ENCODE data around the gene SLITRK2. TPM values are rescaled to one million over a fixed set of nuclear protein-coding genes. Genes with fewer than 3 reads are reported as not detected.

The SLITRK2 gene
- total and polyA plus RNA-seq, 4 experiments from 2014 or later: not detected

DNA sequence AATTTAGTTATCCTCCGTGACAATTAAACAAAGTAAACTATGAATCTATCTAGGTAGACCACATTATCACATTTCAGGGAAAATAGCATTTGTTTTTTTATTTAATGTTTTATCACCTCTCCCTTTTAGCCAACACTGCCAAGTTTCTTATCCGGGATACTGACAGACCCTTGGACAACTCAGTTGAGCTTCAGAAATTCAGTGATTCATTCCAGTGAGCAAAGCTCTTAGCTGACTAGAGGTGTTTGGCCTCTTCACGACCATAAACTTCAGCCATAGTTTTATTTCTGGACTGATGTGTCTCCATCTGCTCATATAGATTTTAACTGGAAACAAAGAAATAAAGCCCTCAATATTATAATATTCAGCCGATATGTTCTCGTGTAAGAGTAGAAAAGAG, 15.2 kb downstream of the SLITRK2 start:
- Histone ChIP-seq H3K27ac (ENCODE audit: low read depth, low read length) (no peak overlapping the region), H3K9me3 (ENCODE audit: control insufficient read depth in 1 of 2, low read length in 2 of 2) (no peaks in the 10 kb centered on the region), H3K36me3 (ENCODE audit: insufficient read depth, low read length) (no peaks in the 10 kb centered on the region), H3K4me3 (ENCODE audit: low read length in 2 of 2) (no peak overlapping the region), H3K27me3 (ENCODE audit: insufficient read depth, low read length) (no peaks in the 10 kb centered on the region), H3K4me1 (ENCODE audit: insufficient read depth, low read length) (no peaks in the 10 kb centered on the region)
- DNase-seq: no peak
- peaks cover 0 to 1% of the 10 kb centered on the region in 2 donors for H3K27me3 Mint-ChIP-seq
- ChIA-PET POLR2A (ENCODE audit: partially characterized antibody) (no interaction called here), CTCF (ENCODE audit: partially characterized antibody) (no interaction called here)
- H3K4me3 Mint-ChIP-seq: no peak overlapping the region
- no peak overlapping the region for H3K27ac Mint-ChIP-seq
- H3K9me3 Mint-ChIP-seq: peaks cover 0 to 2% (median 0%) of the 10 kb centered on the region in 8 donors
- no peaks in the 10 kb centered on the region for H3K4me1 Mint-ChIP-seq
- intact Hi-C loops (cut with micrococcal nuclease): no loop called here
- H3K36me3 Mint-ChIP-seq: no peaks in the 10 kb centered on the region

DNA sequence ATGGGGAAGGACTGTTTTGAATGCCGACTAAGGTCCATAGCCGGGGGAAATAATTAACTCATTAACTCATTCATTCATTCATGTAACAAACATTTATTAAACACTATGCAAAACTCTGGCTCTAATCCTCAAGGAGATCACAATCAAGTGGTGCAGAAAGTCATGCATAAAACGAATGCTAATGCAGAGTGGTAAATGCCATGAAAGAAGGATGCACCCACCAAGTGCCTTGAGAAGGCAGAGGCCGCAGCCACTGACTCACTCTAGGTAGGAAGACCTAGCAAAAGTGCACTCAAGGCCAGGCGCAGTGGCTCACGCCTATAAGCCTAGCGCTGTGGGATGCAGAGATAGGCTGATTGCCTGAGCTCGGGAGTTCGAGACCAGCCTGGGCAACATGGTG, 22.9 kb downstream of the SLITRK2 start:
- CTCF ChIA-PET (ENCODE audit: partially characterized antibody): interaction anchor here (0.7 kb wide), 1 partner anchor 9 kb away, joined by 3 read pairs; no protein-coding TSS in a partner anchor
- no peak overlapping the region for H3K27ac ChIP-seq (ENCODE audit: low read depth, low read length)
- Mint-ChIP-seq H3K4me3 (no peak overlapping the region), H3K27me3 (no peaks in the 10 kb centered on the region), H3K9me3 (peaks cover 0 to 8% (median 0%) of the 10 kb centered on the region in 8 donors), H3K4me1 (no peaks in the 10 kb centered on the region), H3K27ac (no peak overlapping the region), H3K36me3 (no peaks in the 10 kb centered on the region)
- H3K36me3 ChIP-seq (ENCODE audit: insufficient read depth, low read length): no peaks in the 10 kb centered on the region
- H3K4me1 ChIP-seq (ENCODE audit: insufficient read depth, low read length): no peaks in the 10 kb centered on the region
- DNase-seq: no peak
- H3K4me3 ChIP-seq (ENCODE audit: low read length in 2 of 2): no peak overlapping the region
- POLR2A ChIA-PET (ENCODE audit: partially characterized antibody): no interaction called here
- H3K9me3 ChIP-seq (ENCODE audit: control insufficient read depth in 1 of 2, low read length in 2 of 2): no peaks in the 10 kb centered on the region
- H3K27me3 ChIP-seq (ENCODE audit: insufficient read depth, low read length): no peaks in the 10 kb centered on the region
- intact Hi-C loops (cut with micrococcal nuclease): no loop called here

DNA sequence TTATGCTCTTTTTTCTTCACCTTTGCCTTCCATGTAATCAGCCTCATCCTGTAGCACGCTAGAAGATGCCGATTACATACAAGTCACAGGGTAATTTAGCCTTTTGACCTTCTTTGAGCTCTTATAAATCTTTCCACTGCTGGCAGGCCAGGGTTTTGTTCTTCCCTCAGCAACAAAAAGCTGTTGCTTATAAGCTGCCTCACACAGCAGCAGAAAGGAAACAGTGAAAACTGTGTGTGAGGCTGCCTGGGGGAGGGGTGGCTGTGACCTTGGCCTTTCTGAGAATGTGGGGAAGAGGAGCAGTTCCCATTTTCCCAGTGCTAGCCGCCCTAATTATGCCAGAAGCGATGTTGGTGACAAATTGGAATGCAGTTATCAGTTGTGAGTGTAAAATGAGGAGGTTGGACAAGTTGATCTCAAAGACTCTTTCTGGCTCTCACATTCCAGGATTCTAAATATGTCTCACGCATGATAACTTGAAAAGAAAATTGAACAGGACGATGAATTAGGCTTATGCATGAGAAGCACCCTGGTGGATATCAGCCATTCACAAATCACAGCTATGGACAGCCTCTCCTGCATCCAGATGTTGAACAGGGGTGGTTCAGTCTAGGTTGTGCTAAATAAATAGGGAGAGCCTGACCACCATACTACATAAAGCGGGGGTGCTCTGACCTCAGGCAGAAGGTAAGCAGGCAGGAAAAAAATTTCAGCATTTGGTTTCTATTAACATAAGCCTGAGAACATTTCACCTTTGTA, 25.7 kb downstream of the SLITRK2 start:
- POLR2A ChIA-PET (ENCODE audit: partially characterized antibody): no interaction called here
- Histone ChIP-seq H3K36me3 (ENCODE audit: insufficient read depth, low read length) (no peaks in the 10 kb centered on the region), H3K4me1 (ENCODE audit: insufficient read depth, low read length) (no peaks in the 10 kb centered on the region), H3K9me3 (ENCODE audit: control insufficient read depth in 1 of 2, low read length in 2 of 2) (no peaks in the 10 kb centered on the region), H3K27ac (ENCODE audit: low read depth, low read length) (no peak overlapping the region), H3K4me3 (ENCODE audit: low read length in 2 of 2) (no peak overlapping the region), H3K27me3 (ENCODE audit: insufficient read depth, low read length) (no peaks in the 10 kb centered on the region)
- no peak overlapping the region for H3K4me3 Mint-ChIP-seq
- H3K9me3 Mint-ChIP-seq: peaks cover 0 to 4% (median 0%) of the 10 kb centered on the region in 8 donors
- H3K4me1 Mint-ChIP-seq: no peaks in the 10 kb centered on the region
- CTCF ChIA-PET (ENCODE audit: partially characterized antibody): no interaction called here
- no peaks in the 10 kb centered on the region for H3K36me3 Mint-ChIP-seq
- no peak for DNase-seq
- no peaks in the 10 kb centered on the region for H3K27me3 Mint-ChIP-seq
- intact Hi-C loops (cut with micrococcal nuclease): no loop called here
- no peak overlapping the region for H3K27ac Mint-ChIP-seq

DNA sequence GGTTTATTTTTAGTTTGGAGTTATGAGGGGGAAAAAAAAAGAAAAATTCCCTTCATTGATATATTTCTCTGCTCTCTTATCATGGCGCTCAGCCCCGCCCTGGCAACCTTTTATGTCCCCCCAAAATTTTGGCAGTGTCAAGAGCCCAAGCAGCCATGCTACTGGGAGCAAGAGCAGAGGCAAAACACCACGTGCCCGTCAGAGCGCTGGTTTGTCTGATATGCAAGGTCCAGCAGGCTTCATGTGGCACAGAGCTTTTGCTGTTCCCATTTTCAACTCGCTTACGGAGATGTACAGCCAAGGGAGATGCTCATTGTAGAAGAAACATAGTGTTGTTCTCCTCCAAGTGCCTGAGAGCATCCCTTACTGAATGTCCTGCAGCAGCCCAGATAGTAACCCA, 27.3 kb downstream of the SLITRK2 start:
- Mint-ChIP-seq H3K36me3 (no peaks in the 10 kb centered on the region), H3K27me3 (no peaks in the 10 kb centered on the region), H3K27ac (no peak overlapping the region), H3K9me3 (peaks cover 0 to 2% (median 0%) of the 10 kb centered on the region in 8 donors), H3K4me1 (no peaks in the 10 kb centered on the region), H3K4me3 (no peak overlapping the region)
- no peaks in the 10 kb centered on the region for H3K4me1 ChIP-seq (ENCODE audit: insufficient read depth, low read length)
- no peaks in the 10 kb centered on the region for H3K27me3 ChIP-seq (ENCODE audit: insufficient read depth, low read length)
- ChIA-PET POLR2A (ENCODE audit: partially characterized antibody) (no interaction called here), CTCF (ENCODE audit: partially characterized antibody) (no interaction called here)
- H3K27ac ChIP-seq (ENCODE audit: low read depth, low read length): no peak overlapping the region
- no peaks in the 10 kb centered on the region for H3K36me3 ChIP-seq (ENCODE audit: insufficient read depth, low read length)
- H3K9me3 ChIP-seq (ENCODE audit: control insufficient read depth in 1 of 2, low read length in 2 of 2): no peaks in the 10 kb centered on the region
- DNase-seq: no peak
- H3K4me3 ChIP-seq (ENCODE audit: low read length in 2 of 2): no peak overlapping the region
- intact Hi-C loops (cut with micrococcal nuclease): no loop called here

DNA sequence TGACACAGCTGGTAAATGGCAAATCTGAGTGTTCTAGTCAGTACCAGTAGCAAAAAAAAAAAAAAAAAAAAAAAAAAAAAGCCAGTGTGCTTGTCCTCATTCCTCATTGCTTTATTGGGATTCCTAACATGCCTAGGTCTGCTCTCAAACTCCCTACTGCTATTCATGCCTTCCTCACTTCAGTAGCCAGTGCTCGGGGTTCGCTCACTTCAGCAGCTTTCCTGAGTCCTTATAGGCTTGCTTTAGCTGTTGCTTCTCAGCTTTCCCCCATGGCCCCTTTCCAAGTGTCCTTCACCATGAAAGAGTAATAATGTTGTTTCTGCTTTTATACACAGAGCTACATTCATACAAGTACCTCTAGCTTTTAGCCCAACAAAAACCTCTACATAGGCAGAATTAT, 30.8 kb downstream of the SLITRK2 start:
- H3K27ac ChIP-seq (ENCODE audit: low read depth, low read length): no peak overlapping the region
- H3K9me3 ChIP-seq (ENCODE audit: control insufficient read depth in 1 of 2, low read length in 2 of 2): no peaks in the 10 kb centered on the region
- intact Hi-C loops (cut with micrococcal nuclease): no loop called here
- H3K4me3 ChIP-seq (ENCODE audit: low read length in 2 of 2): no peak overlapping the region
- Mint-ChIP-seq H3K27ac (no peak overlapping the region), H3K27me3 (no peaks in the 10 kb centered on the region), H3K9me3 (peaks cover 0 to 2% (median 0%) of the 10 kb centered on the region in 8 donors), H3K4me1 (no peaks in the 10 kb centered on the region), H3K4me3 (no peak overlapping the region), H3K36me3 (no peaks in the 10 kb centered on the region)
- no peak for DNase-seq
- no peaks in the 10 kb centered on the region for H3K4me1 ChIP-seq (ENCODE audit: insufficient read depth, low read length)
- H3K27me3 ChIP-seq (ENCODE audit: insufficient read depth, low read length): no peaks in the 10 kb centered on the region
- ChIA-PET CTCF (ENCODE audit: partially characterized antibody) (no interaction called here), POLR2A (ENCODE audit: partially characterized antibody) (no interaction called here)
- H3K36me3 ChIP-seq (ENCODE audit: insufficient read depth, low read length): no peaks in the 10 kb centered on the region

DNA sequence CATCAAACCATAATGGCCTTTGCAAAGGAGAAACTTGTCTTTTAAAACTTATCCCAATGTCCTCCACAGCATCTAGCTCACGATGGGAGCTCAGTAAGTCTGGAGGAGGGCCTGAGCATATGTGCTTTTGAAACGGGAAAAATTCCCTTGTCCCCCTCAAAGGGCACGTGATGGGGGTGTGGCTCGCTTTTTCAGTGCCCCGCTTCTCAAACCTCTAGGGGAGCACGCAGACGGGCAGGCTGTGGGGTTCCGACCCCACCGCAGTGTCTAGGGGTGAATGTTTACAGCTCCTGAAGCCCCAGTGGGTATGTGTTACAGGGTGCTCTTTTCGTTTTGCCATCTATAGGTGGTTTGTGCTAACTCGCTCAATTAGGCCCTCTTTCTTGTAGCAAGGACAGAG, 31.2 kb downstream of the SLITRK2 start:
- H3K4me3 ChIP-seq (ENCODE audit: low read length in 2 of 2): no peak overlapping the region
- Mint-ChIP-seq H3K9me3 (peaks cover 0 to 2% (median 0%) of the 10 kb centered on the region in 8 donors), H3K27ac (no peak overlapping the region), H3K27me3 (no peaks in the 10 kb centered on the region), H3K4me1 (no peaks in the 10 kb centered on the region), H3K4me3 (no peak overlapping the region), H3K36me3 (no peaks in the 10 kb centered on the region)
- POLR2A ChIA-PET (ENCODE audit: partially characterized antibody): no interaction called here
- intact Hi-C loops (cut with micrococcal nuclease): no loop called here
- H3K9me3 ChIP-seq (ENCODE audit: control insufficient read depth in 1 of 2, low read length in 2 of 2): no peaks in the 10 kb centered on the region
- CTCF ChIA-PET (ENCODE audit: partially characterized antibody): no interaction called here
- H3K27ac ChIP-seq (ENCODE audit: low read depth, low read length): no peak overlapping the region
- H3K36me3 ChIP-seq (ENCODE audit: insufficient read depth, low read length): no peaks in the 10 kb centered on the region
- H3K27me3 ChIP-seq (ENCODE audit: insufficient read depth, low read length): no peaks in the 10 kb centered on the region
- DNase-seq: no peak
- H3K4me1 ChIP-seq (ENCODE audit: insufficient read depth, low read length): no peaks in the 10 kb centered on the region

DNA sequence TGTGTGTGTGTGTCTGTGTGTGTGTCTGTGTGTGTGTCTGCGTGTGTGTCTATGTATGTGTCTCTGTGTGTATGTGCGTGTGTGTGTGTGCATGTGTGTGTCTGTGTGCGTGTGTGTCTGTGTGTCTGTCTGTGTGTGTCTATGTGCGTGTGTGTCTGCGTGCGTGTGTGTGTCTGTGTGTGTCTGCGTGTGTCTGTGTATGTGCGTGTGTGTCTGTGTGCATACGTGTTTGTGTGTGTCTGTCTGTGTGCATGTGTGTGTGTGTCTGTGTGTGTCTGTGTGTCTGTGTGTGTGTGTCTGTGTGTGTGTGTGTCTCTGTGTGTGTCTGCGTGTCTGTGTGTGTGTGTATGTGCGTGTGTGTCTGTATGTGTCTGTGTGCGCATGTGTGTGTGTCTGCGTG, 35.6 kb downstream of the SLITRK2 start:
- POLR2A ChIA-PET (ENCODE audit: partially characterized antibody): no interaction called here
- intact Hi-C loops (cut with micrococcal nuclease): no loop called here
- DNase-seq: no peak
- CTCF ChIA-PET (ENCODE audit: partially characterized antibody): no interaction called here
- Mint-ChIP-seq H3K27me3 (no peaks in the 10 kb centered on the region), H3K27ac (no peak overlapping the region), H3K4me3 (no peak overlapping the region), H3K36me3 (no peaks in the 10 kb centered on the region), H3K9me3 (peaks cover 0 to 3% (median 0%) of the 10 kb centered on the region in 8 donors), H3K4me1 (no peaks in the 10 kb centered on the region)
- Histone ChIP-seq H3K4me1 (ENCODE audit: insufficient read depth, low read length) (no peaks in the 10 kb centered on the region), H3K27me3 (ENCODE audit: insufficient read depth, low read length) (no peaks in the 10 kb centered on the region), H3K4me3 (ENCODE audit: low read length in 2 of 2) (no peak overlapping the region), H3K9me3 (ENCODE audit: control insufficient read depth in 1 of 2, low read length in 2 of 2) (no peaks in the 10 kb centered on the region), H3K27ac (ENCODE audit: low read depth, low read length) (no peak overlapping the region), H3K36me3 (ENCODE audit: insufficient read depth, low read length) (no peaks in the 10 kb centered on the region)
